ENCODE measurements around the gene DUSP19. TPM values are rescaled to one million over a fixed set of nuclear protein-coding genes. Genes with fewer than 3 reads are reported as not detected.

Gene DUSP19

Small RNAs within 50 kb of the gene (small RNA-seq; reads per million reads assigned to genes)
- not detected for gene RF00599 (ENCODE audit: insufficient read depth)
